ENCODE results near the gene CLIC5. TPM values are rescaled to one million over a fixed set of nuclear protein-coding genes. Genes with fewer than 3 reads are reported as not detected.

Gene CLIC5
- total RNA-seq, 4 donors from 2014 or later, result 78.6 to 97.0 (median 91.7) TPM

DNA sequence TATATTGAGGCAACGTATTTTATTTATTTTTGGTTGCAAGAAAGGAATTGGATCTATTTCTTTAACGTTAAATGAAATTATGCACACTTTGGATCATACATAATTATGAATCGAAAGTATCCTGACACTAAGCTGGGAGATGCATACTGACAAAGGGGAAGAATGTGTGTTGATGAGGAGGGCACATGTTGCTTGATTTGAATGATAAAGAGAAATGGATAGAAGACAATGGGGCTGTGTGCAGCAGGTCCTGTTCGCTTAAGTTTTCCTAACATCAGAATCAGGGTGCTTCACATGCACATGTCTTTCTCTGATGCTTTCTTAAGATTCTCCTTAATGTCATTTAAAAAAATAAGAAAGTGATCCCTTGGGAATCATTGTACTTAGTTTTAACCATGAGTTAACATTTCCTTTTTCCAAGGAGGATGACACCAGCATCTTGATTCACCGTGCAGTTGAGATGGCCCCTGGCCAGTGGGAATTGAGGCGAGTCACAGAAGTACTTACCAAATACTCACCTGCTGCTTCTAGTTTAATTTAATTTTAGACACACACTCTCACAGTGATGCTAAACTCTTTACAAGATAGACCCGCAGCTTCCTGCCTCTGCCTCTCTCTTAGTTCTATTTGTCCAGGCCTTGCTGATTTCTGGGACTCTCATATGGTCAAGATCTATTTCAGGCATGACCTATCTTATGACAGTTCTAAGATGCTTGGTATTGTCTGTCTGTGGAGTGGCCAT is 116.5 kb downstream of the CLIC5 start:
- ATAC-seq, result peak; percentile 62 to 69
- Histone ChIP-seq H3K27ac (peak overlapping the region; percentile 13 to 73 (median 54)), H3K9me3 (no peaks in the 10 kb centered on the region), H3K4me3 (no peak overlapping the region), H3K36me3 (peaks cover 0 to 3% of the 10 kb centered on the region in 2 donors), H3K27me3 (no peaks in the 10 kb centered on the region), H3K4me1 (peaks cover 39 to 40% of the 10 kb centered on the region in 2 donors)
- DNase-seq, result no peak
- intact Hi-C loops (cut with DNase I; ENCODE audit: low total_unique reads), result no loop called here
- TF ChIP-seq, protein P1, sequence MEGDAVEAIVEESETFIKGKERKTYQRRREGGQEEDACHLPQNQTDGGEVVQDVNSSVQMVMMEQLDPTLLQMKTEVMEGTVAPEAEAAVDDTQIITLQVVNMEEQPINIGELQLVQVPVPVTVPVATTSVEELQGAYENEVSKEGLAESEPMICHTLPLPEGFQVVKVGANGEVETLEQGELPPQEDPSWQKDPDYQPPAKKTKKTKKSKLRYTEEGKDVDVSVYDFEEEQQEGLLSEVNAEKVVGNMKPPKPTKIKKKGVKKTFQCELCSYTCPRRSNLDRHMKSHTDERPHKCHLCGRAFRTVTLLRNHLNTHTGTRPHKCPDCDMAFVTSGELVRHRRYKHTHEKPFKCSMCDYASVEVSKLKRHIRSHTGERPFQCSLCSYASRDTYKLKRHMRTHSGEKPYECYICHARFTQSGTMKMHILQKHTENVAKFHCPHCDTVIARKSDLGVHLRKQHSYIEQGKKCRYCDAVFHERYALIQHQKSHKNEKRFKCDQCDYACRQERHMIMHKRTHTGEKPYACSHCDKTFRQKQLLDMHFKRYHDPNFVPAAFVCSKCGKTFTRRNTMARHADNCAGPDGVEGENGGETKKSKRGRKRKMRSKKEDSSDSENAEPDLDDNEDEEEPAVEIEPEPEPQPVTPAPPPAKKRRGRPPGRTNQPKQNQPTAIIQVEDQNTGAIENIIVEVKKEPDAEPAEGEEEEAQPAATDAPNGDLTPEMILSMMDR (IDR thresholded peaks at IDR 0.05 in 4 of 5, conservative IDR thresholded peaks at IDR 0.05 in 1 of 5), result no peak
- TF ChIP-seq POLR2A (IDR thresholded peaks at IDR 0.05), result no peak
- in situ Hi-C loops (cut with MboI; ENCODE audit: low sequenced_read_pairs in 4 of 4), result no loop called here

GRCh38 chr6:45896783-45897441 is 118.7 kb downstream of the CLIC5 start:
- no peak for ATAC-seq
- in situ Hi-C loops (cut with MboI; ENCODE audit: low sequenced_read_pairs in 4 of 4), result no loop called here
- H3K4me3 ChIP-seq, result no peak overlapping the region
- no peaks in the 10 kb centered on the region for H3K9me3 ChIP-seq
- peaks cover 26 to 30% of the 10 kb centered on the region in 2 donors for H3K4me1 ChIP-seq
- intact Hi-C loops (cut with DNase I; ENCODE audit: low total_unique reads), result no loop called here
- no peaks in the 10 kb centered on the region for H3K27me3 ChIP-seq
- H3K27ac ChIP-seq, result peak overlapping the region in 1 of 4 donors; percentile 7
- TF ChIP-seq, protein P1 (IDR thresholded peaks at IDR 0.05 in 4 of 5, conservative IDR thresholded peaks at IDR 0.05 in 1 of 5), result no peak
- DNase-seq, result no peak
- no peaks in the 10 kb centered on the region for H3K36me3 ChIP-seq

DNA sequence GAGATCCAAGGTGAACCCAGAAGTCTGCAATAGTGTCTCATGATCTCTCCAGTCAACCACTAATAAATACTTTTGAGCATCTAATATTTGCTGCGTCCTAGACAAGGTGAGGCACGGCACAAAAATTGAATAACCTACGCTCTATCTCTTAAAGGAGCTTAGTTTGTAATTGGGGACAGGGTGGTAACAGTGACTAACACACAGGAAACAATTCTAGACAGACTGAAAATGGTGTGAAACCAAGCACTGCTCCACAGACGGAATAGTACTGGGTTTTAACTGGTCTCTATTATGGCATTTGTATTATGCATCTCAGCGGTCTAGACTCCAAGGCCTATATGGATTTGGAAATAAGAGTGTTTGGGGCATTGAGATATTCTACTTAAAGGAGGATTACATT is 120.1 kb downstream of the CLIC5 start:
- intact Hi-C loops (cut with DNase I; ENCODE audit: low total_unique reads), result no loop called here
- in situ Hi-C loops (cut with MboI; ENCODE audit: low sequenced_read_pairs in 4 of 4), result no loop called here
- TF ChIP-seq POLR2A (IDR thresholded peaks at IDR 0.05), result no peak
- TF ChIP-seq, protein P1 (IDR thresholded peaks at IDR 0.05 in 4 of 5, conservative IDR thresholded peaks at IDR 0.05 in 1 of 5), result no peak
- no peak for ATAC-seq
- no peak overlapping the region for H3K4me3 ChIP-seq
- DNase-seq, result no peak
- no peak overlapping the region for H3K27ac ChIP-seq
- peaks cover 13 to 16% of the 10 kb centered on the region in 2 donors for H3K4me1 ChIP-seq
- no peaks in the 10 kb centered on the region for H3K27me3 ChIP-seq
- no peaks in the 10 kb centered on the region for H3K36me3 ChIP-seq
- no peaks in the 10 kb centered on the region for H3K9me3 ChIP-seq

DNA sequence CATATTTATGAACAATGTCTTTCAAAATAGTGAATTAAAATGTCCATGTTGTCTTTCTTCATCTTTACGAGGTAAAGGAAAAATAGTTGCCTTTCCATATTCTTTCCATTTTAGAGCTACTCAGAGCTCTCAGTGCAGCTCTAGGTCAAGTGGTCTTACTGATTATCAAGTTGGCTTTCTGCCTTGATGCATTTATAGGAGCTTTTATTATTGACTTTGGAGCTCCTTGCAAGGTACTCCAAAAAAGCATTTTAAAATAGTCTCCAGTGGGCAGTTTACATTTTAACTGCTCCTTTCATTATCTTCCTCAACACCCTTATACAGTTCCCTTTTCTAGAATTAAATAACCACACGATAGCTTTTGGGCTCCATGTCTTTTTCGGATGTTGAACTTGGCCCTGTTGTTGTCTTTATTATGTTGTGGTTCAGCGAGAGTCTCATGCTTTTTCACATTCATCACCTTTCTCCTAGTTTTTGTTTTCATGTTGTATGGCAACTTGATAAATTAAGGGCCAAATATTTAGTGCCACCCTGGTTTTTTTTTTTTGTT is 122.9 kb downstream of the CLIC5 start:
- no peaks in the 10 kb centered on the region for H3K27me3 ChIP-seq
- no peak for DNase-seq
- no peak for ATAC-seq
- no peak overlapping the region for H3K27ac ChIP-seq
- intact Hi-C loops (cut with DNase I; ENCODE audit: low total_unique reads), result no loop called here
- no peaks in the 10 kb centered on the region for H3K4me1 ChIP-seq
- H3K9me3 ChIP-seq, result no peaks in the 10 kb centered on the region
- TF ChIP-seq, protein P1 (IDR thresholded peaks at IDR 0.05 in 4 of 5, conservative IDR thresholded peaks at IDR 0.05 in 1 of 5), result no peak
- no peak for TF ChIP-seq POLR2A (IDR thresholded peaks at IDR 0.05)
- H3K4me3 ChIP-seq, result no peak overlapping the region
- in situ Hi-C loops (cut with MboI; ENCODE audit: low sequenced_read_pairs in 4 of 4), result no loop called here
- H3K36me3 ChIP-seq, result no peaks in the 10 kb centered on the region
